Activated T-helper 1 cell treated with Interleukin-2 at 50 U/mL for 16 hours (primary cell): ENCODE data around the gene RNF212.

ENCODE experiments used
- DNase-seq: peaks from one replicate; pipeline ENCODE4 v3.0.0-alpha.2; 2020; ENCODE audit warnings: low read depth

RNF212 gene

DNA sequence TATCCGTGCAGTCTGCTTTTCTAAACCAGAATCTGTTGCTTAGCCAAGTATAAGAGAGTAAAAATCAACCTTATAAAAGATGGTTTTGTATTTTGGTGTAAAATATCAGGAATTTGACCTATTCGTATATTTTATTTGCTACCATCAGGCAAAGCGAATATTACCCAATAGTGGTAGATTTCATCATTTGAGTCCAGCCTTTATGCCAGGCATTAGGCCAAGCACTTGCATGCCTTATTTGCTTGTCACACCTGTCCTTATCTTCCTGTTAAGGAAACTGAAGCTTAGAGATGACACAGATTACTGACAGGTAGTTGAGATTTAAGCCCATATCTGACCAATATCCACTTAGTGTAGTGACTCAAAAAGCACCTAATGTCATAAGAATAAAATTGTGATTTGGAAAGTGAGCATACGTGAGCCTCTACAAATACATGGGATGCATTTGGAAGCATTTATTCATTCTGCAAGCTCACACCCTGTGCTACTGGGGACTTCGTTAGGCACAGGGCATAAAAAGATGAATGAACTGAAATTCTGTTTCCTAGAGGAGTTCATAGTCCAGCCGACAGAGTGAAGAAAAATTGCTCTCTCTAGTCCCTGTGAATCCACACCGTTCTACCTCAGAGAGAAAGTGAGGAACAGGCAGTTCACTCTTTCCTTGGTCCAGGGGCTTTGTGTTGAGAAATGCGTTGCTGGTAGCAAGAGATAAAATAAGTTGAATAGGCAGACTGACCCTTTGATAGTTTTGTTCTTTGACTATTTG, 2.3 kb upstream of the RNF212 start:
- DNase-seq: no peak

GRCh38 chr4:1112821-1113182, 562 bp downstream of the RNF212 start:
- no peak for DNase-seq

DNA sequence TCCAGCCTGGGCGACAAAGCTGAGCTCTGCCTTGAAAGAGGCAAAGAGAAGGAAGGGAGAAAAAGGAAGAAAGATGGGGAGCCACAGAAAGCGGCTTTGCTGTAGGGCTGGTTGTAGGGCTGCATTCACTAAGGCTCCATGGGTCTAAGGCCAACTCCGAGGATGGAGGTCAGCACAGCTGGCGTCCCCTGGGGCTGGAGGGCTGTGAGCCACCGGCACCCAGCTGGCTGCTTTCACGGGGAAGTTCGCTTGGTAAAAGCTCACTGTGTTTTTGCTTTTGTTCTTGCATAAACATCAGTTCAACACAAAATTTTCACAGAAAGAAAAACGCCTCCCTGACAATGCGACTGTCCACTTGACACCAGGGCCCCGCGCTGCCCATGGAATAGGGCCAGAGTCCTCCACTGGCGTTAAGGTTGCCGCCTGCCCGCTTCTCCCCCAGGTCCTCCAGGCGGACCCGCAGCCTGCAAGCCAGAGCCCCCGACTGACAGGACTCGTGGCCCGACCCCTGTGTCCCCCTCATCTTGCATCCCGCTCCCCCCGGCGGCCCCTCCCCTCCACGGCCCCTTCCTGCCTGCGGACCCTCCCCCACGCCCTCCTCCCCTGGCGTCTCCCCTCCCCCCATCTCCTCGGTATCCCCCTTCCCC, 1.1 kb downstream of the RNF212 start:
- DNase-seq: no peak

GRCh38 chr4:1111259-1111809, 2.0 kb downstream of the RNF212 start:
- no peak for DNase-seq

GRCh38 chr4:1109898-1110506, 3.4 kb downstream of the RNF212 start:
- DNase-seq: no peak

- no peak for DNase-seq
Observed at GRCh38 chr4:1109333-1109732, 4.0 kb downstream of the RNF212 start.

DNA sequence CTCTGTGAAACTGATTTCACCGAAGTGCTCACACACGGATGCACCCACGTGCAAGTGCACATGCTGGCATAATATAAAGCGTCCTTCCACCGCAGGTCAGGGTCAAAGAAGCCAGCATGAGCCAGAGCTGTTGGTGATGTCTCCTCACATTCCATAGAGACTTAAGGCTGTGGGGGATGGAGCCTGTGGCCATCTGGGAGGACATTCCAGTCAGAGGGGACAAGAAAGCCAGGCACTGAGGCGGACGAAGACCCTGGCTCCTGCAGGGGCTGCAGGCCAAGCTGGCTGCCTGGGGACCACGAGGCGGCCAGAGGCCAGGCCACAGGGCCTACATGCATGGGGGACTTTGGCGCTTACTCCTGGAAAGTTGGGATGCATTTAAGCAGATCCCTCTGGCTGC, 7.7 kb downstream of the RNF212 start:
- no peak for DNase-seq

- DNase-seq: no peak
Observed at GRCh38 chr4:1105067-1105466, 8.3 kb downstream of the RNF212 start.

- no peak for DNase-seq
Observed at GRCh38 chr4:1104647-1105046, 8.7 kb downstream of the RNF212 start.

- no peak for DNase-seq
Observed at GRCh38 chr4:1099684-1100335, 13.6 kb downstream of the RNF212 start.

DNA sequence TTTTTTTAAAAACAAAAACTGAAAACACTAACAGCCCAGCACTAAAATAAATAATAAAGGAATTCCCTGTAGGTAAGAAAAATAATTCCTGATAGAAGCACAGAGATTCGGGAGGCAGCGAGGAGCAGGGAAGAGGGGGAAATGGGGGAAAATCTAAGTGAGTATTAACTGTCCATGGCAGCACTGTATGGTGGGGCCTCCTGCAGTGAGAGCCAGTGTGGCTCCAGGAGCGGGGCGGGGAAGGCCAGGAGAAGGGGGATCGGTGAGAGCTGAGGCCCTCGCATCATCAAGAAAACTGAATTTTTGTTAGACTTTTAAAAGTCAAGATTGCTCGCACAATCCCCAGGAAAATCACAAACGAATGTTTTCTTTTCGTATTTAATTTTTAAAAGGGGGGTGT, 14.1 kb downstream of the RNF212 start:
- DNase-seq: no peak

- DNase-seq: no peak
Observed at GRCh38 chr4:1098311-1098925, 14.9 kb downstream of the RNF212 start.

GRCh38 chr4:1097553-1097952, 15.8 kb downstream of the RNF212 start:
- DNase-seq: no peak

- no peak for DNase-seq
Observed at GRCh38 chr4:1096841-1097240, 16.5 kb downstream of the RNF212 start.

DNA sequence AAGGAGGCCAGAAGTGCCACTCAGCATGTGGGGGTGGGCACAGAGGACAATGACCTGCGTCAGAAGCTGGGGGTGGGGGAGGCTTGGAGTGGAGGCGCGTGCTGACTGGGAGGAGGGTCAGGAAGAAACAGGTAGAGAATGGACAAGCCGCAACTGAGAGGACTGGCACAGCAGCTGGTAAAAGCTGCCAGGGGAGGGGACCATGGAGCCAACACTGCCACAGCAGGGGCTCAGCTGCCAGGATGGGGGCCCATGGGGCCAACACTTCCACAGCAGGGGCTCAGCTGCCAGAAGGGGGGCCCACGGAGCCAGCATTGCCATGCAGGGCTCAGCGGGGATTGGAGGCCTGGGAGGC, 19.1 kb downstream of the RNF212 start:
- no peak for DNase-seq

DNA sequence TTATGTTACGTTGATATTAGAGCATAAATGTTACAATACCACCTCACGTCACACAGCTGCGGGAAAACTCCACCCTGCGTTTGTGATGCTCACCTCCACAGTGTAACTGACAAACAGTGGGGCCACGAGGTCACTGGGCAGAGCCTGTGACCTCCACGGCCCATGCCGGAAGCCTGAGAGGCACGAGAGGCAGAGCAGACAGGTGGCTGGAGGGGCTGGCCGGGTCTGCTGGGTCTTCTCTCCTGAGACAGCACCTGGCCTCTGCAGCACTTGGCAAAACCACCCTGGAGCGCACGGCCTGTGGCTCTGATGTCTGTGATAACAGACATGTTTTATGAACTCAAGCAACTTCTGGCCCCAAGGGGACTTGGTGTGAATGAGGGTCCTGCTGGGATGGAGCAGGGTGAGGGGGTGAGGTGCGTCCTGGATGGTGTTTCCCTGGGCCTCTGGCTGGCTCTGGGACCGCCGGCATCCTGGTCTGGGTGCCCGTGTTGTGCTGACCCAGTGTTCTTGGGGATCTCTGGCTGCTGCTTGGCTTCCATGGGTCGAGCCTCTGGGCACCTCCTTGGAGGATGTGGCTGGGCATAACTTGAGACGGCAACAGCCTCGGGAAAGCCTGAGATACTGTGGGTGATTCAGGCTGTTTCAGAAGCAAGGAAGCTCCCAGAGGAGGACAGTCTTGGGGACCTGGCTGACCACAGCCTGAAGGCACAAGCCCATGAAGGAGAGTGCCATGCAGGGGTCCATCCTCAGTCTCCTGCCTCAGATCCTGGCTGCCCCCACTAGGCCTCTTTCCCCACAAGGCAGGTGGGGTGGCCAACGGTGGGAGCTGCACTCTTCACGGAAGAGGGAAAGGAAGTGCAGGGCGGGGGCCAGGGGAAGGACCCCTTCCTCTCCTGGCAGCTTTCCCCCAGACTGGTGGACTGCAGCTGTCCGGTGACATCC, 19.7 kb downstream of the RNF212 start:
- DNase-seq: no peak

- no peak for DNase-seq
Observed at GRCh38 chr4:1092983-1093361, 20.4 kb downstream of the RNF212 start.

GRCh38 chr4:1092026-1092982, 21.1 kb downstream of the RNF212 start:
- no peak for DNase-seq

GRCh38 chr4:1091561-1091995, 21.8 kb downstream of the RNF212 start:
- no peak for DNase-seq
